Epithelial cell of proximal tubule (primary cell): ENCODE results near the gene DEXI. TPM values are rescaled to one million over a fixed set of nuclear protein-coding genes. Genes with fewer than 3 reads are reported as not detected.
"Not testable (repeated sequence)": the region's sequence is repeated elsewhere in the genome, so short reads cannot be mapped to it uniquely, and the experiment has no call there.

Experiments used
- DNase-seq: peaks from one replicate; pipeline ENCODE4 v3.0.0-alpha.2; 2011; ENCODE audit warnings: low read depth
- H3K4me3 ChIP-seq: 2 replicates; pipeline ENCODE4 v1.5.1; 2011; ENCODE audit warnings: low read depth, mild to moderate bottlenecking, low read length
- total RNA-seq: library from RNA; depleted of rRNA; stranded (reverse); fragments of >200 nt; gene quantifications from 2 replicates; pipeline ENCODE4 v1.2.3, GENCODE V29; 2015
- TF ChIP-seq, protein P1 (sequence below): conservative IDR thresholded peaks from 2 replicates; pipeline ENCODE4 v1.5.1; 2012; ENCODE audit warnings: low read depth, mild to moderate bottlenecking, low read length

Gene DEXI
- total RNA-seq, 1 donor from 2014 or later: 43.9 TPM

DNA sequence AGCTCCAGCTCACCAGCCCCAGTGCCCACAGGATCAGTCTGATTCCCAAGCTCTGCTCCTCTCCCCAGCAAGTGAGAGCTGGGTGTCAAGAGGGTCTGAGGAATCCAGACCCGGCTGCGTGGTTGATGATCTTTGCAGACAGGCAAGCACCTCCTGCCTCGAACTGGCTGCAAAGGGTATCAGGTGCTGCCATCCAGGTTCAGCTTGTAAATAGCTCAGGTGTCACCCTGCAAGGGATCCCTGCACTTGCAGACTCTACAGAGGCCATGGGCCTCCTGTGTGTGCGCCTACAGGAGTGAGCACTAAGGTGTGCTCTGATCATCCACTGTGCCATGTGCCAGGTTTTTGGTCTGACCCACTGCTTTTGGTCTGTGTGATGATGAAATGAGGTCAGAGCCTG is 16.2 kb downstream of the DEXI start:
- H3K4me3 ChIP-seq: no peak overlapping the region
- no peak for DNase-seq
- TF ChIP-seq, protein P1, sequence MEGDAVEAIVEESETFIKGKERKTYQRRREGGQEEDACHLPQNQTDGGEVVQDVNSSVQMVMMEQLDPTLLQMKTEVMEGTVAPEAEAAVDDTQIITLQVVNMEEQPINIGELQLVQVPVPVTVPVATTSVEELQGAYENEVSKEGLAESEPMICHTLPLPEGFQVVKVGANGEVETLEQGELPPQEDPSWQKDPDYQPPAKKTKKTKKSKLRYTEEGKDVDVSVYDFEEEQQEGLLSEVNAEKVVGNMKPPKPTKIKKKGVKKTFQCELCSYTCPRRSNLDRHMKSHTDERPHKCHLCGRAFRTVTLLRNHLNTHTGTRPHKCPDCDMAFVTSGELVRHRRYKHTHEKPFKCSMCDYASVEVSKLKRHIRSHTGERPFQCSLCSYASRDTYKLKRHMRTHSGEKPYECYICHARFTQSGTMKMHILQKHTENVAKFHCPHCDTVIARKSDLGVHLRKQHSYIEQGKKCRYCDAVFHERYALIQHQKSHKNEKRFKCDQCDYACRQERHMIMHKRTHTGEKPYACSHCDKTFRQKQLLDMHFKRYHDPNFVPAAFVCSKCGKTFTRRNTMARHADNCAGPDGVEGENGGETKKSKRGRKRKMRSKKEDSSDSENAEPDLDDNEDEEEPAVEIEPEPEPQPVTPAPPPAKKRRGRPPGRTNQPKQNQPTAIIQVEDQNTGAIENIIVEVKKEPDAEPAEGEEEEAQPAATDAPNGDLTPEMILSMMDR: no peak

DNA sequence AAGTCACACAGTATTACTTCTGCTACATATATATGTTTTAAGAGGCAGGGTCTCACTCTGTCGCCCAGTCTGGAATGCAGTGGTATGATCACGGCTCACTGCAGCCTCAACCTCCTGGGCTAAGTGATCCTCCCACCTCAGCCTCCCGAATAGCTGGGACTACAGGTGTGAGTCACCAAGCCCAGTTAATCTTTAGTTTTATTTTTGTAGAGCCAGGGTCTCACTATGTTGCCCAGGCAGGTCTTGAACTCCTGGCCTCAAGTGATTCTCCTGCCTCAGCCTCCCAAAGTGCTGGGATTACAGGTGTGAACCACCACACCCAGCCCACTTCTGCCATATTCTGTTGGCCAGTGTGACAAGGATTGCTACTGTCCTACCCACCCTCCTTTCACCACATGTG is 17.0 kb downstream of the DEXI start:
- DNase-seq, H3K4me3 ChIP-seq: not testable (repeated sequence)

DNA sequence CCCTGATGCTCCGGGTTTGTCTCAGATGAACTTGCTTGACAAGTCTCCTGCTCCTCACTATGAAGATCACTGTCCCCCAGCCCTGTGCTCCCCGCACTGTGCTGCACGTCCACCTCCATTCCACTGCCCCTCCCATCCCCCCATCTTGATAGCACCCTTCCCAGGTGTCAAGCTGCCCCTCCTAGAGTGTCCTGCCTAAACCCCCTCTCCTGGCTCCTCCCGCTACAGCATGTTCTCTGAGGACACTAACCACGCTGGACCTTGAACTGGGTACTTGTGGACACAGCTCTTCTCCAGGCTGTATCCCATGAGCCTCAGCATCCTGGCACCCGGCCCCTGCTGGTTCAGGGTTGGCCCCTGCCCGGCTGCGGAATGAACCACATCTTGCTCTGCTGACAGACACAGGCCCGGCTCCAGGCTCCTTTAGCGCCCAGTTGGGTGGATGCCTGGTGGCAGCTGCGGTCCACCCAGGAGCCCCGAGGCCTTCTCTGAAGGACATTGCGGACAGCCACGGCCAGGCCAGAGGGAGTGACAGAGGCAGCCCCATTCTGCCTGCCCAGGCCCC is 18.5 kb downstream of the DEXI start:
- no peak overlapping the region for H3K4me3 ChIP-seq
- no peak for DNase-seq
- TF ChIP-seq, protein P1: no peak

DNA sequence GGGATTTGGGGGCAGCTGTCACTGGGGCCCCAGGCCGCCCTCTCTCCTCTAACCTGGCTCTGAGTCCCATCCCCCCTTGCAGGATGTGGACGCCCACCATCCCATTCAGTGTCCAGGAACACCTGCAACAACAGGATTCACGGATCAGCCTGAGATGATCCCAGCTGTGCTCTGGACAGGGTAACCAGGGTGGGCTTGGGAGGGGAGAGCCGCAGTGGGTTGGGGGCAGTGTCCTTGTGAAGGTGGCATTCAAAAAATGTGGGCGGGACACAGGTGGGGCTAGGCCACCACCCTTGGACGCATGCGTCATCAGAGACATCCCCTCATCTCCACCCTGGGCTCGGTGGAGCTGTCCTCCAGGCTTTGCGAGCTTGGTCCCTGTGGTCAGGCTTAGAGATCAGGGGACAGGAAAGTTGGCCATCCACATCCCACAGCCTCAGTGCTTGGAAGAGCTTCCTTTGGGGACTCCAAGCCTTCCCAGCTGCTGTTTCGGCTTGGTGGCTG is 19.1 kb downstream of the DEXI start:
- no peak for DNase-seq
- H3K4me3 ChIP-seq: no peak overlapping the region
- TF ChIP-seq, protein P1: no peak

DNA sequence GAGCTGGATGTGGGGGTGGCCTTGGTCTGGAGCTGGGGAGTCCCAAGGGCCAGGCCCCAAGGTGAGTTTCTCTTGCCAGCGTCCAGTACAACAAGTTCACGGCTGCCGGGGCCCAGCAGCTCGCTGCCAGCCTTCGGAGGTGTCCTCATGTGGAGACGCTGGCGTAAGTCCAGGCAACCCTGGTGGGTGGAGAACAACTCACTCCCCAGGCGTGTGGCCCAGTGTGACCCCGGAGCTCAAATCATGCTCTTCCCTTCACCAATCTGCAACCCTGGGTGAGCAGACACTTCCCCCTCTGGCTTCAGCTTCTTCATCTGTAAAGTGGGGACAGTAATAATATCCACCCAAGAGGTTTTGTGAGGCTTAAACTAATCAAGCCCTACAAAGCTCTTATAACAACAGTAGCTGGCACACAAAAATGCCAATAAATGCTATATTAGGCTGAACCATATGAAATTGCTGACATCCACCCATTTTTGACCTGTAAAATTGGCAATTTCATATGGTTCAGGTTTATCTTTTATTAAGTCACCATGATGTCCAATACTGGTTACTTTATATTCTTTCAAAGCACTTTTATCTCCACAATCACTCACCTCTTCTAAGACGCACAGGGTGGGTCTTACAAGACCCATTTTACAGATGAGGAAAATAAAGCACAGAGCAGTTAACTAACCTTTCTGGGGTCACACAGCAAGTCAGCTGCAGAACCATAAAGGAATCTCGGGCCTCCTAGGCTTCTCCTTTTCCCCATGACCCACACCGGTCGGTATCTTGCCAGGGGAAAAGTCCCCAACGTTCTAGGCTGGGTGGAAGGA is 19.7 kb downstream of the DEXI start:
- TF ChIP-seq, protein P1: no peak
- DNase-seq: no peak
- no peak overlapping the region for H3K4me3 ChIP-seq

DNA sequence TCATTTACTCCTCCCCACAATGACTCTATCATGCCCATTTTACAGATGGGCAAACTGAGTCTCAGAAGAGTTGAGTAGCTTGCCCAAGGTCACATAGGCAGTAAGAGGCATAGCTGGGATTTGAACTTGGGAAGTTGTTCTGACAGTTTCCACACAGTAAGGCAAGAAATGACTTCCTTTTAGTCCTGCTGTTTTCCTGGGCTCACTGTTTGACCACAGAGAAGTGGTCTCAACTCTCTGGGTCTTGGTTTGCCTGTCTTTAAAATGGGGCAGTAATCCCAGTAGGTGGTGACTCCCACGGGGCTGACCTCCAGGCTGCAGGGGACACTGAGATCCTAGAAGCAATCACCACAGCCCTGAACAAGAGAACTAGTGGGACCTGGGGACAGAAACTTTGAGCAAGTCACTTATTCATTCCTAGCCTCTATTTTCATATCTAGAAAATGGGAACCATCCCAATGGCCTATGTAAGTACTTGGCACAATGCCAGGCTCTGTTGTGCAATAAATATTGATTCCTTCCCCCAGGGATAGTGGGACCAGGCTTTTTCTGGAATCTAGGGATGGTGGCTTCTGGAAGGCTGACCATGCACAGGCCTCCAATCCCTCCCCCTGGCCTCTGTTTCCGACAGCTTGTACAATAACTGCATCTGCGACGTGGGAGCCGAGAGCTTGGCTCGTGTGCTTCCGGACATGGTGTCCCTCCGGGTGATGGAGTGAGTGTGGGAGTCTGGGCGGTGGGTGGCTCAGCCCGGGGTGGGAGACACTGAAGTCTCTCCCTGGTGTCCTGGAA is 20.5 kb downstream of the DEXI start:
- TF ChIP-seq, protein P1: no peak
- DNase-seq: no peak
- H3K4me3 ChIP-seq: no peak overlapping the region
